Measurements from ENCODE around the gene UVSSA.

- no peak for TF ChIP-seq CTCF (IDR thresholded peaks at IDR 0.05)
- no peak for TF ChIP-seq POLR2A (IDR thresholded peaks at IDR 0.05)
Observed at GRCh38 chr4:1359144-1359501, 12.1 kb downstream of the UVSSA start.

Measured in ovary (tissue), 3 donors.